GM18502 (cell line): ENCODE data around the gene TRPM1.

Source experiments
- ATAC-seq: cut with Tn5 transposase; IDR thresholded peaks from one replicate; pipeline ENCODE4 v1.9.1; 2021; ENCODE audit warnings: mild to moderate bottlenecking; ENCODE audit not compliant: unreplicated experiment, poor library complexity

TRPM1 gene

GRCh38 chr15:31058236-31058962 lies 43.1 kb downstream of the TRPM1 start:
- ATAC-seq, result no peak

GRCh38 chr15:31051496-31052080 lies 49.9 kb downstream of the TRPM1 start:
- ATAC-seq, result no peak

DNA sequence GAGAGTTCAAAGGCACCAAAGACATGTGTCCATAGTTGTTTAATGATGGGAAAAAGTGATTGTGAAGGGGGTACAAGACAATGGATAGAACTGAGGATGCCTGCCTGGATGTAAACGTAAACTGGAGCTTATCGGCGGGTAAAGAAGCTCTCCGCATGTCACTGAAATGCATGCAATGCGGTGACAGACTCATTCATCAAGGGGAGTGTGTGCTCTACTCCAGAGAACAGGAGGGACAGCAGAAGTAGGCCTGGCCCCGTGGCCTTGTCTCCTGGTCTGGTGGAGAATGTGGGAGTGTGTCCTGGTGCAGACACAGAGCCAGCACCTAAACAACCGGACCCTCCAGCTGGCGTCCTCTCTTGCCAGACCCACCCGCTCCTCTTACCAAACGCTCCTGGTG lies 50.6 kb downstream of the TRPM1 start:
- ATAC-seq, result no peak

DNA sequence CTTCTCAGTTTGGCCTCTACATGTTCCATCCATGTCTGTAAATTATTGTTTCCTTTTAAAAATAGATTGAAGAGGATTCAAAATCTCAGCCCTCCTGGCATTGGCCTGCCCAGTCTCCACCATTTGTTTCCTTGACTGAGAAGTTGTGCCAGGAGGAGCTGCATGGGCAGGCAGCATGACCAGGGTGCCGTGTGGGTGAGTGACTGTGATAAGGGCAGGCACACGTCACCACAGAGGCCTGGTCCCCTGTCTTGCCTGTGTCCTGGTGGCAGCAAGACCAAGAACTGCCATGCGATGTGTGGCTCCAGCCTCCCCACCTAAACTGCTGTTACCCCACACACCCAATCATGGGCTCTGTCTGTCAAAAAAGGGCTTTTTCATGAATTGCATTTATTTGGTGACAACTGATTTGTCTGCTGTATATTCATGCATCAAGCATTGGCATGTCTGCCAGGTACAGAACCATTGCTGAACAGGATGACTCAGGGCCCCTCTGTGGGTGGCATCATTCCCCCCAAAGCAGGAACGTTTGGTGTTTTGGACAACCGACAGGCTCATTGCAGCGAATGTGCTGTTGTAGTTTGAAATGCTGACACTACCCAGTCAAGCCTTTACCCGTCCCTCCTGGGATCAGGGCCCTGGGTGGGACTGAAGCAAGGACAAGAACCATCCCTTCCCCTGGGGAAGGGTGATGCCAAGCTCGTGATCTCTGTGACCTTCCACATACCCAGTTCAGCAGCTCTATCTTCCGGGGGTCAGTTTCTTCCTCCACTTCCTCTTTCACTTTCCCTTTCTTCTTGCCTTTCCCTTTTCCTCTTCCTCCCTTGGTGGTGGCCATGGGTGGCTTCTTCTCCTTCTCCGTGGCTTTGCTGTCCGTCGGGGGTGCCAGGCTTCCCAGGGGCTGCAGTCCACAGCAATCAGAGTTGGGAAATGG lies 51.6 kb downstream of the TRPM1 start:
- ATAC-seq, result no peak

GRCh38 chr15:31049111-31049510 lies 52.4 kb downstream of the TRPM1 start:
- no peak for ATAC-seq

DNA sequence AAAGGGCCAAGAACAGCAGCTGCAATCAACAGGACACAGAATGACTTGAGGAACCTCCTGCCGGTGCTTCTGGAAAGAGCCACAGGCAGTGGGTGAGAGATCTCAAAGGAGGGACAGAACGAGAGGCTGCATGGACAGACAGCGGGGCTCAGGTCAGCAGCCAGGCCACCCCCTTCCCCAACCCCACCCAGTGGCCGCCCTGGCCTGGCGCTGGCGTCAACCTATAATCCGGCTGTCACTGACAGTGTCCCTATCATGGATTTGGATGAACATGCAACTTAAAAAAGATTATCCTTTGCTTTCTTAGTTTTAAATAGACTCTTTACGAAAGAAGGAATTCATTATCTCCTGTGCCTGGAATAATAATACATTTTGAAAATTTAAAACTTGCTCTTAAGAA lies 54.1 kb downstream of the TRPM1 start:
- ATAC-seq, result no peak

GRCh38 chr15:31046759-31047359 lies 54.7 kb downstream of the TRPM1 start:
- ATAC-seq, result no peak

DNA sequence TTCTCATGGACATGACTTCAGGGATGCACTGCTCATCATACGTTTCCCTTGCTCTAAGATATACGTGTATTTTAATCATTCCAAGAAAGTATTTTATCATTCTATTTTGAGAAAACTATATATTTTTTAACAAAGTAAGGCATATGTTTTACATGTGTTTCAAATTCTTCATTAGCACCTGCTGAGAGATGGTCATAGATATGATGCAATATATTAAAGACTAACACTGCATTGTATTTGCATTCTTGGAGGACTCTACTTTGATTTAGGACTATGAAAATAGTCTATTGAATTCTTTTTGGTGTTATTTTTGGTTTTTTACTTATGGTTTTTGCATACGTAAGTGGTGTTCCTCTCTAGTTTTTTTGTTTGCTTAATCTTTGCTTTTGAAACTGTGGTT lies 55.9 kb downstream of the TRPM1 start:
- no peak for ATAC-seq

- no peak for ATAC-seq
Observed at GRCh38 chr15:31042751-31043150, 58.8 kb downstream of the TRPM1 start.

DNA sequence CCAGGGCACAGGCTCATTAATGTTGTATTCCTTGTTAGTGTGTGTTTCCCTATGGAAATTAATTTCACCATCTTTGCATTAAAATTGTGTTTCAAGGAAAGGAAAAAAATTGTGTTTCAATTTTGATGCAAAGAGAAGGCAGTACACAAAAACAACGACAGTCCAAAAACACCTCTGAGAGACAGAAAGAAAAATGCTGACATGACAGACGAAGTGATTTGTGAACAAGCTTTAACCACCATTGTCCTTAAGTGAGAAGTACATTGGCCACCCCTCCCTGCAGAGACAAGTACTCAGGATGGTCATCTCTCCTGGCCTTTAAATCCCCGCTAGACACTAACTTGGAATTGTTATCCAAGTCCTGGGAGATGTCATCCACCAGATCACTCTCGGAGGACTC lies 59.9 kb downstream of the TRPM1 start:
- no peak for ATAC-seq

GRCh38 chr15:31040611-31041010 lies 60.9 kb downstream of the TRPM1 start:
- no peak for ATAC-seq

DNA sequence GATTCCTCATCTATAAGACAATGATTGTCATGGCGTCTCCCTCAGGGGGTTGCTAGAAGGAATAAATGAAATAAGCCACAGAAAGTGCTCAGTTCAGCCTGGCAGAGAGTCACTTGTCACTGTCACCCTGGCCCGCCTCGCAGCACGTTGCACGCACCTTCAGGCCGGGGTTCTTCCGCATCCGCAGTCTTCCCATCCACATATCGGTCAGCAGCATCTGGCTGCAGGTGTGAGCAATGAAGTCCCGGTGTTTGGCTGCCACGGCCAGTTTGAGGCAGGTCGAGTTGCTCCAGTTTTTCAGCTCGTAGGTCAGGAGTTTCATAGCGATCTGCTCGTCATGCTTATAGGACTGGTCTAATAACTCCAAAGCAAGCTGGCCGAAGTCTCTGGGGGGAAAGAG lies 61.6 kb downstream of the TRPM1 start:
- ATAC-seq, result no peak

DNA sequence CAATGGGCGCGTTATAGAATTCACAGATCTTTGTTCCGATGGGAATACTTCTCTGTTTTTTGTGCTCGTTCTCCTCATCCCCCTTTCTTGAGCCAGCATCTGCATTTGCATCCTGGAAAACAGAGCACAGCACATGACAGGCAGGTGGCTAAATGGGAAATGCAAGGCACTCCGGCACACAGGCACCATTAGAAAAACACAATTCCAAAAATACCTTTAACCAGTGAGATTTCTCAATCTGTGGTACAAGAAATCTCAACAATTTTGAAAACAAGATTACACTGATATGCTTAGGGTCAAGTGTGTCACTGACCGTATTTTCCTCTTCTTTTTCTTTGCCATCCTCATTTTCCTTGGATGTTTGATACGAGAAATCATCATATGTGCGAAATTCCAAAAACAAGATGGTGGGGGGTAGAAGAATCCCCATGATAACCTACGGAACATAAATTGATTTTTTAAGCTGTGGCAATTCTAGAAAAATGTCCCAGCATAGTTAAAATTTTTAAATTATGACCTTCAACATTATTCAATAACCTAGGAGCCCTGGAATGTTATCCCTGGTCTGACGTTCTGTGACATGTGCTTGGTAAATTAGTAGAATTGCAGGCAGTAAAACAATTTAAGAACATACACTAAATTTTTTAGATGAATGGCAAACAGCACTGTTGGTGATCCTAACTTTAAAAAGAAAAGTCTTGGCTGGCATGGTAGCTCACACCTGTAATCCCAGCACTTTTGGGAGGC lies 63.6 kb downstream of the TRPM1 start:
- no peak for ATAC-seq

DNA sequence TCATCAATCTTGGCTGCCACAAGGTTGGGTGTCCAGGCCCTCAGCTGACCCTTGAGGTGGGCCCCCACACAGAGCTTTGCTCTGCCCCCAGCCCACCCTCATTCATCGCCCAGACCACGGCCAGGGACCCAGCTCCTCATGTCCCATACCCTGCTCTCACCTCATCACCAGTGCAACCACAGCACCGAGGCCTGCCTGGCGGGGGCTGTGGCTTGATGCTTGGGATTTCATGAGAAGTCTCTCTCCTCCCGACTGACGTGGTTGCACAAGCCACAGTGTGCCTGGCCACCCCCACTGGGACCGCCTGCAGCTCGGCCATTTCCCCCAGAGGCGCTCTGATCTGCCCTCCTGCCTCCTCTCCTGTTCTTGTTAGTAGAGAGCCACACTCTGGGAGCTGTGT lies 64.7 kb downstream of the TRPM1 start:
- ATAC-seq, result no peak

GRCh38 chr15:31035610-31036009 lies 65.9 kb downstream of the TRPM1 start:
- ATAC-seq, result no peak

GRCh38 chr15:31034152-31034551 lies 67.4 kb downstream of the TRPM1 start:
- ATAC-seq, result no peak

DNA sequence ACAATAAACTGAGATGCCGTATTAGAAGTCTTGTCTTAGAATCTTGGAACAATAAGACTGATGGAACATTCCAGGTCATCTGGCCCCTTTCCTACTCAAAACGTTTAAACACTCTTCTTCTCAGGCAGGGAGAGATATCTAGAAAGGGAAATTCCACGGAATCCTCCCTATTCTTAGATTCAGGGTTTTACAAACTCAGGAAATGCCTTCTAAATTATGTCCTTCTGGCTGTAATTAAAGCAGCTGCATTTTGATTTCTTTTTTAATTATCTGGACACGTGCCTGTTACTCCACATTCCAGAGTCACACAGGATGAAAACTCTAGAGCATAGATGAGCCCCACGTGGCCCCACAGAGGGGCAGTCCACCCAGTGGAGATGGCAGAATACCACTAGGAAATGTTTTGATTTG lies 68.6 kb downstream of the TRPM1 start:
- ATAC-seq, result no peak

GRCh38 chr15:31031471-31032067 lies 70.0 kb downstream of the TRPM1 start:
- ATAC-seq, result peak; percentile 81

GRCh38 chr15:31027910-31028578 lies 73.5 kb downstream of the TRPM1 start:
- no peak for ATAC-seq
